ENCODE results near the gene SCUBE1.
"Not testable (repeated sequence)": the region's sequence is repeated elsewhere in the genome, so short reads cannot be mapped to it uniquely, and the experiment has no call there.

Gene SCUBE1

GRCh38 chr22:43355688-43356087 lies 12.5 kb upstream of the SCUBE1 start:
- not testable (repeated sequence) for DNase-seq

DNA sequence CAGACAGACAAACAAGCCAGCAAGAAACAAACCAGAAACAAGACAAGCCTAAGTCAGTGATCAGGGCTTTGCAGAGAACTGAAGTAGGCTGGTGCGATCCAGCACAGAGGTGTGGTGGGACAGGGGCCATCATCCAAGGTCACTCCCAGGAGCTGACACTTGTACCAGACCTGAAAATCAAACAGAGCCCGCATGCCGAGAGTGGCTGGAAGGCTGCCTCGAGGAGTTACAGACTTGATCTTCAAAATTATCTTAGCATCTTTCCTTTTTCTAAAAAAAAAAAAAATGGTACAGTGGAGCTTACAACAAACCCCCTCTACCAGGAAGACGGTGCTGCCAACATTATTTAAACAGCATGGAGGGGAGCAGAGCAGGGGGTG lies 8.8 kb upstream of the SCUBE1 start:
- DNase-seq, result no peak

GRCh38 chr22:43349636-43350035 lies 6.5 kb upstream of the SCUBE1 start:
- no peak for DNase-seq

DNA sequence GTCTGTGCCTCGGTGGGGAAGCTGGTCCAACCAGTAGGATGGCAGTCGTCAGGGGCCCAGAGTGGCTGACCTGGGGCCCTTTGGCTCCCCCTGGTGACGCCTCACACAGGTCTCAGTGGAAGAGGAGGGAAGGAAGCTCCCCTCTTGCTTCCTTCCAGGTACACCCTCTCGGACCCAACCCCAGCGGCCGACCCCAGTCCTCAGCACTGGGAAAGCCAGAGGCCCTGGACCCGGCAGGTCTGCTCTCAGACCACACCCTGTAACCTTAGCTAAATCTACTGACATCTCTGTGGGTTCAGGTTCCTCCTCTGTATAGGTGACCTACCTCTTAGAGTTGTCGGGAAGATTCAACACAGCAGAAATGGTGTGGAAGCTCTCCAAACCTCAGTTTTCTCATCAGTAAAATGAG lies 3.4 kb upstream of the SCUBE1 start:
- DNase-seq, result peak; percentile 74 to 79

DNA sequence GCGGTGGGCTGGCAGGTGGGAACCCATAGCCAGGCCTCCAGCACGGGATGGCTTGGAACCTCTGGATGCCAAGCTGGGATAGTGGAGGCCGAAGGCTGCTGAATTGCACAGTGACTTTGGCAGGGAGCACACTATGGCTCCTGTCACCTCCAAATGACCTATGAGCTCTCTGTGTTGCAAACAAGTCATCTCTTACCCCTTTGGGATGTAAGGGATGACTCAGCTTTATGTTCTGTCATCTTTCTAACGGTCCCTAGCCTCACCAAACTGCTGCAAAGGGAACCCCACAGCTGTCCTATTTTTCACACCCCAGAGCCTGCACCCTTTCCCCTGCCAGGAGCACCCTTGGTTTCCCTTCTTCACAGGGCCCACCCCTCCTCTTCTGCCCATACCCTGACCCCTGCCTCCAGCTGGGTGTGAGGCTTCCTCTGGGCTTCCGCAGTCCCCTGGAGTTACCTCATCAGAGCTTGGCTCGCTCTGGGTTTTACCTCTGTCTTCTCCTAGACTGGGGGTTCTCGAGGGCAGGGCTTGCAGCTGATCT lies 2.7 kb upstream of the SCUBE1 start:
- peak in 1 of 2 experiments; percentile 29 for DNase-seq

GRCh38 chr22:43345356-43345755 lies 2.2 kb upstream of the SCUBE1 start:
- no peak for DNase-seq

GRCh38 chr22:43344520-43344787 lies 1.3 kb upstream of the SCUBE1 start:
- DNase-seq, result no peak

GRCh38 chr22:43343670-43344519 lies 723 bp upstream of the SCUBE1 start:
- DNase-seq, result no peak

- no peak for DNase-seq
Observed at GRCh38 chr22:43342347-43343261, 568 bp downstream of the SCUBE1 start.

DNA sequence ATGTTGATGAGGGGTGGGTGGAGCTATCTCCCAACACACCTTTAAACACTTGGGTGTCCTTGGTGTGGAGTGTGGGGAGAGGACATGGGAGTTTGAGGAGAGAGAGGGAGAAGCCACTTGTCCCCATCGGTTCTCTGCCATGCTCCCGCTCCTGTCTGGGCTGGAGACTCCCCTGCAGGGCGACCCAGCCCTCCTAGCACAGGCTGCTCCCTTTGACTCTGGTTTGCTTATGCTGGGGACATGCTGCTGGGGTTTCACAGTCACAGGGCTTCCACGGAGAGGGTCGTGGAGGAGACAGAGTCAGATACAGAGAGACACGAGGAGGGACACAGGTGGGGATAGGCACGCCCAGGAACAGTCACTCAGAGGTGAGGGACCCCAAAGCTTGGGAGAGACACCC lies 1.6 kb downstream of the SCUBE1 start:
- no peak for DNase-seq

- DNase-seq, result no peak
Observed at GRCh38 chr22:43338766-43339345, 4.3 kb downstream of the SCUBE1 start.

- no peak for DNase-seq
Observed at GRCh38 chr22:43337946-43338345, 5.2 kb downstream of the SCUBE1 start.

- DNase-seq, result no peak
Observed at GRCh38 chr22:43337385-43337784, 5.8 kb downstream of the SCUBE1 start.

DNA sequence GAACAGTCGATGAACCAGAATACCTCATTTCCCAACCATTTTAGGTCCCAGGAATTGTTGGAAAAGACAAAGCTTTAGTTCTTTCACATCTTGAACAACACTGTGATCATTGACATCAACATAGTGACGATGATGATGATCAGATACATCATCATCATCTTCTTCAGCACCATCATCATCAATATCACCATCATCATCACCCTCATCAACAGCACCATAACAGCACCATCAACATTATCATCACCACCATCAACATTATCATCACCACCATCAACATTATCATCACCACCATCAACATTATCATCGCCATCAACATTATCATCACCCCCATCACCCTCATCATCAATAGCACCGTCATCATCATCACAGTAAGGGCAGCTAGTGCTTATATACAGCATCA lies 8.8 kb downstream of the SCUBE1 start:
- DNase-seq, result no peak

- DNase-seq, result no peak
Observed at GRCh38 chr22:43333978-43334377, 9.2 kb downstream of the SCUBE1 start.

- DNase-seq, result no peak
Observed at GRCh38 chr22:43333156-43333555, 10.0 kb downstream of the SCUBE1 start.

- no peak for DNase-seq
Observed at GRCh38 chr22:43331698-43332097, 11.5 kb downstream of the SCUBE1 start.

GRCh38 chr22:43331069-43331451 lies 12.1 kb downstream of the SCUBE1 start:
- no peak for DNase-seq

- DNase-seq, result no peak
Observed at GRCh38 chr22:43330178-43331068, 12.7 kb downstream of the SCUBE1 start.

GRCh38 chr22:43329061-43329460 lies 14.1 kb downstream of the SCUBE1 start:
- no peak for DNase-seq

DNA sequence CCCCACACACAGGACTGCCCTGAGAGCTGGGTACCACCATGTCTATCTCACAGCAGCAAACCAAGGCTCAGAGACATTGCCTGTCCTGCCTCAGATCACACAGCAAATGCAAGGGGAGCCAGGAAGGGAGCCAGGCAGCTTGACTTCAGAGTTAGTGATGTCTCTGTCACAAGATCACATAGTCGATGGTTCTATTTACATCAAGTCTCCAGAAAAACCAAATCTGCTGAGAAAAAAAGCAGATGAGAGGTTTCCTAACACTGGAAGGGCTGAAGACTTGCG lies 16.1 kb downstream of the SCUBE1 start:
- DNase-seq, result no peak

- no peak for DNase-seq
Observed at GRCh38 chr22:43326331-43327156, 16.6 kb downstream of the SCUBE1 start.

Data from activated T-cell treated with anti-CD3 and anti-CD28 coated beads, Interleukin-2, amount 50 U/mL, for 48 hours (primary cell).